GM18861 (cell line): ENCODE data around the gene CHRFAM7A.
"Not testable (repeated sequence)": the region's sequence is repeated elsewhere in the genome, so short reads cannot be mapped to it uniquely, and the experiment has no call there.

Experiments
- ATAC-seq: cut with Tn5 transposase; IDR thresholded peaks from one replicate; pipeline ENCODE4 v1.9.1; 2021; ENCODE audit not compliant: unreplicated experiment

Gene CHRFAM7A

GRCh38 chr15:30326145-30326544 lies 67.2 kb downstream of the CHRFAM7A start:
- not testable (repeated sequence) for ATAC-seq

GRCh38 chr15:30321063-30321462 lies 72.3 kb downstream of the CHRFAM7A start:
- ATAC-seq, result not testable (repeated sequence)

GRCh38 chr15:30315704-30316103 lies 77.6 kb downstream of the CHRFAM7A start:
- not testable (repeated sequence) for ATAC-seq

GRCh38 chr15:30310575-30310974 lies 82.8 kb downstream of the CHRFAM7A start:
- ATAC-seq, result not testable (repeated sequence)
